Cerebellar cortex (tissue), 1 donor: Measurements from ENCODE around the gene CMTM4.
A peak's percentile ranks its signal among the peaks of the same experiment; 100 is the strongest.

Experiments
- DNase-seq: peaks from one replicate; pipeline ENCODE4 v3.0.0-alpha.2; 2015; ENCODE audit warnings: low spot score

The CMTM4 gene

DNA sequence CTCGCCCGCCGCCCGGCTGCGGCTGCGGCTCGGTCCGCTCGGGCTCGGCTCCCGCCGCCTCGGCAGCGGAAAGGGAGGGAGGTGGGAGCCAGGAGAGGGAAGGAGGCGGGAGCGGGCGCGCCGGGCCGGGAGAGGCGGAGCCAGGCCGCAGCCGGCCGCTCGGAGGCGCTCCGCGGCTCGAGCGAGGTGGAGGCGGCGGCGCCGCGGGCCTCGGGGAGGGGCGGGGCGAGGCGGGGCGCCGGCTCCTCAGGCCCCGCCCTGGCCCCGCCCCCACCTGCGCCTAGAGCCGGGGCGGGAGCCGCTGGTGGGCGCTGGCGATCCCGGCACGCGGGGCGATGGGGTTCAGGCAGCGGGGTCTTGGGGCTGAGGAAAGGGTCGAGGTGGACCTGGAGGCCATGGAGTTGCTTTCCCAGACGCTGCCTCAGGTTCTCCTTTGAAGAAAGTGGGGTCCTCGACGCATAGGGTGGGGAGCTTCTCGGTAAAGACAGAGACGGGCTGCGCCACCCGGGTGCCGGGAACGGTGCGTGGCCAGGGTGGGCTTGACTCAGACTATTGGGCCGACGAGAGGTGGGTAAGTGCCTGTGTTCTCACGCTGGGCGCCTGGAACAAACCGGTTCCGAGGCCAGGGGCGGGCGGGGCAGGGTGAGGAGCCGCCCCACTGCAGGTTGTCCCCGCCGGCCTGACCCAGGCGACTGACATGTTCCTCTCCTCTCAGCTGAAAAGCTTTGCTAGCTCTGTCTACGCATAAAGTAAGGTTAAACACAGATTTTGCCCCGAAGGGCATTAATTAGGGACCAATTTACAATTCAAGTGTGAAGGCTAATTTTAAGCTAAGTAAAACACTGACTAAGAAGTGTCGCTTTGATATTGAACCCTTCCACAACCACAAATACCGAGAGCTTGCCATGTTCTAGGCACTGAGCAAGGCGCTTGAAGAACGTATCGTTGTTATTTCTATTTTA lies at the start of gene CMTM4:
Gene CMTM4 (minus strand): TSS at position 75 of the 962 bp plus-strand sequence. CDS start 218 bp downstream, outside the sequence.
- DNase-seq = peak; percentile 82

- DNase-seq = no peak
Observed at GRCh38 chr16:66746048-66746447, 49.5 kb upstream of the CMTM4 start.

DNA sequence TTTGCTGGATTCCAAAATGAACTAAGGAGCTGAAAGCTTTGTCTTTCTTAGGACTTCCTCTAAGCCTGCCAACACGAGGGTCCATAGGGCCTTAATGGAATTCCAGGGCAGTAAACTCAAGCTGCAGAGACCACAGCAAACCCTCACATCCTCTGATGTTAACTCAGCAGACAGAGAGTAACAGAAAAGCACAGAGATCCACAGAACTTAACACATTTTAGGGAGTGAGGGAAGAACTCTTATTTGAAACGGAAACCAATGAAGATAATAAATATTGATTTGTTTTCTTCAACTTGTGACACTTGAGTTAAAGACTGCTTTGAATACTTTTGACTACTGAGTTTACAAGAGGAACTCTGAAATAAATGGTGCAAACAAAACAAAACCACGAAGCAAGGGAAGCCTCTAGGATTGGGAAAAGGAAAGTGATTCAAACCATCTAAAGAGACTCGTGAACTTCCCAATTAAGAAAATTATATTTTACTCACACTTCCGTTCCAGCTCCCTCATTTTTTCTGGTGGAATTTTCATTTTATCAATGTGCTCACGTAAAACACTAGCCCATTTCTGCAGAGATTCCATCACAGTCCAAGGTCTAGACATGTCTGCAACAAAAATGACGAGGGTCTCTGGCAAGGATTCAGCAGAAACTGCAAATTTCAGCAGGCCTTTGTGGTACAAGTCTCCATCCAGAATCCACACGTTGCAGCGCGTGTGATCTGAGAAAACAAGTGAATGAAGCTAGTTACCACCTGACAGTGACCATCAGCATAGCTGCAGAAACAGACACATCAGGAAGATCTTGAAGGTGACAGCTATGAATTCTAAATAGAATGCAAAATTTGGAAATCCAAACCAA lies 45.6 kb upstream of the CMTM4 start:
- DNase-seq = peak; percentile 23

DNA sequence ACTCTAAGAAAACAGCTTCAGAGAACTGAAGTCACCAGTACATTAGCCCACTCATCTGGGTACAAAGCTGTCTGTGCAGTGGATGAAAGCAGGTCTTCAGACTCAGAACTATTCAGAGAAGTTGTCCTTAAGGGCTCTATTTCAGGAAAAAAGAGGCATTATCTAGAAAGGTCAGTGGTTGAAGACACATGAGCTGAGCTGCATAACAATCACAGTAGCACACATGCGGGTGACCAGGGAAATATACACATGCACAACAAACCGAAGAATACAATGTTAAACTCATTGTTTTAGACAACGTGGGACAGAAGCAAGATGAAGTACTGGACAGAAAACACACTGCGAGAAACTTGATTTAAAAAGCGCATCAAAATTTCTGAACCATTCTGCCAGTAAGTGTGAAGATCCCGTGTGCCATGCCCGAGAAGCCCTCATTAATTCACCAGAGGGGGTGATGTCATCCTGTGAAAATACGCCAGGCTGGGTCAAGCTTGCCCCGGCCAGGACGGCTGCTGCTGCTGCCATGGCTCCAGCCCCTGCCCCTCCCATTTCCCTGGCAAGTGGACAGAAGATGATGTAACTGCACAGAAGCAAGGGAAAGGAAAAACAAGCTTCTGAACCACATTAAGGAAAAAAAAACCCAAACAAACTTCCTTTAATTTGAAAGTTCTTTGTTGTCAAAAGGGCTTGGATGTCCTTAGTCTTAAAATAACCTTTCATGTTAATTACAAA lies 44.8 kb upstream of the CMTM4 start:
- DNase-seq = peak; percentile 97

DNA sequence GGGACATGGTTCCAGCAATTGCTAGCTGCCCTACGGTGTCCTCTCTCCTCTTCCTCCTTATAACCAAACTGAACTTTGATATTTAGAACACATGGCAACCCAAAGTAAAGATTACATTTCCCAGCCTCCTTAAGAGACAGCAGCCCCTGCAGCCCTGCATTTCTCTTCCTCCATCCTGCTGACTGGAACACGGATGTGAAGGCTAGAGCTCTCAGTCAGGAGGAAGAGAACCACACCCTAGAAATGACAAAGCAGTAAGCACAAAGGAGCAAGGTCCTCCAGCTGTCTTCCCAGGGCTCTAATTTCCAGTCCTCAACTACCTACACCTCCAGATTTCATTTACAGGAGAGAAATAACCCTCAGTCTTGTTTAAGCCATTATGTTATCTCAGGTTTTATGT lies 44.0 kb upstream of the CMTM4 start:
- DNase-seq = no peak

DNA sequence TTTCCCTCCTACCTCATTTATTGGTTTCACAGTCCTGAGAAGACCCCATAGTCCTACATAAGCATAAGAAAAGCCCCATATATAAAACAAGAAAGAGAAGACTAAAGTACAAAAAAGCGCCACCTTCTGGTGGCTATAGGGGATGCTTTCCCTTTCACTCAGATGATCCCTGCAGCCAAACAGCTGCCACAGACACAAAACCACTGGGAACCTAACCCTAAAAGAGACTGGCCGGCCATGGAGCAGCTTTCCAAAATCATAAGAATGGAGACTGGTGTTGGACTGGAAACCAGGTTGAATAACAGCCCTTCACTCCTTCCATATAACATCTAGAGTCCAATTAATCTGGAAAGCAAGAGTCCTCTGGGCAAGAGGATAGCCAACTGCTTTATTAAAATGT lies 43.5 kb upstream of the CMTM4 start:
- DNase-seq = peak; percentile 50

- no peak for DNase-seq
Observed at GRCh38 chr16:66735891-66736290, 39.3 kb upstream of the CMTM4 start.

DNA sequence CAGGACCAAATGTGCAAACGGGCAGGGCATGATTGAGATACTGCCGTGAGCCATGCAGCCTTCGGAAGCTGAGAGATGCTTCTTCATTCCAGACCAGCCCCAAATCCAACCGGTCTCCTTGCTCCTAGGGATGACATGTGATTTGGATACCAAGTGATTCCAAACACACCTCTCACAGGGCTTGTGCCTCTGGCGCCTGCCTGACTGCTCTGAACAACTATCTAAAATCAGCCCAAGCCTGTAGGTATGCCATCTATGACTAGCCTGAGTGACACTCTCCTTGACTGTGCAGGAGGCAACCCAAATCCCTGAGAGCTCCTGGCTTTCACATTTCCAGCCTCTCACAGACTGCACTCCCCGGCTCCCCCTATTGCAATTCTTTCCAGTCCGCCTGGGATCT lies 34.6 kb upstream of the CMTM4 start:
- DNase-seq = no peak

DNA sequence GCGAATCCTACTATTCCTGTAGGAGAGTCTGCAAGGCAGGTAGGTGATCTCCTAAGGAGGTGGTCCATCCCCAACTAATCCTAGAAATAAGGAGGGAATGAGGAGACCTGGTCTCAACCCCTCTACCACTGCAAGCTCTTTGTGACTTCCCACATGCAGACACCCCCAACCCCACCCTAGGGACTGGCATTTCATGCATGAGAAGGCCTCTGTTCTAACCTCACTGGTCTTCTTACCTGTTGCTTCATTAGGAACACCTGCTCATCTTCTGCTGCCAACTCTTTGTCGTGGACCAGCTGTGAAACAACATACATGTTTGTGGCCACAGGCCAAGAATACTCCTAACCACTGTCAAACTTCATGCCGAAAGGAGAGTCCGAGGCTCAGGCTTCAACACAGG lies 32.3 kb upstream of the CMTM4 start:
- DNase-seq = no peak

DNA sequence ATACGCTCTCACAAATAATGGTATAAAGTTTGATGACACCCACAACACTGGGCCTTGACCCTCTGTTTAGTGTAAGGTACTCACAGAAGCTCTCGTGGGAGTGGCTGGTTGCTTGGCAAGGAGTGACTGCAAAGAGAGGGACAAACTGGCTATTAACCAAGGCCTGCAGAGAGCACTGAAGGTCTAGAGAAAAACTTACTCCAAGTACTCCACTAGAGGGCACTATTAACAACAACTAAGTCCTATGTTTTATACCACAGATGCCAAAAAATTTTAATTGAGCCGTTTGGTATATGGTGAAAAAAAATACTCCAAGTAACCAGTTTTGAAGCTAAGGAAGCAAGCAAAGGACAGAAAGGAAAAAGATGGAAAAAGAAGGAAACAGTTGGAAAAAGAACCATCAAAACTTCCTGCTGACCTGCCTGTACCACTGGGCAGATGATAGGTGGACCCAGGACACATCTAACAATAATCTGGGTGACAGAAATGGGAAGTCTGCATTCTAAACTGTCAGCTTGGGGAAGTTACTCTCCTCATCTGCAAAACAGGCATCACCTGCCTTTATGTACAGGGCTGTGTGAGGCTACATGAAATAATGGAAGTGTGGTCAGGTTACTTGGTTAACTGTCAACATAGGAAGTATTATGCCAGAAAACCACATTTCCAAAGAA lies 31.7 kb upstream of the CMTM4 start:
- DNase-seq = peak; percentile 91

DNA sequence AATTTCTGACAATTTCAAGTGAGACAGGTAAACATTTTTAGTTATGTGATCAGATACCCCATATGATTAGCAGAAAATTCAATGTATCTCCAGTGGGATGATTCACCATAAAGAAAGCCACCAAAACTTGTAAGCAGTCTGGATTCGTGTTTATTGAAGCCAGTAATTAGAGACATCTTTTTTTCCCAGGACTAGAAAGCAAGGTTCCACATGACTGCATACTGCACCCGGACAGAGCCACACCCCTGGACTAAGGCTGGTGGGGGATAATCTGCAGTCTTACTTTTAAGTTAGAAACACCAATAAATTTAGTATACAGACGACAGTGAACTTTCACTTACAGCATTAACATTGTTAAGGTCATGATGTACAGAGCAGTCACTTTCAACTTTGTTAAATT lies 24.2 kb upstream of the CMTM4 start:
- DNase-seq = no peak

GRCh38 chr16:66719246-66719645 lies 22.7 kb upstream of the CMTM4 start:
- DNase-seq = no peak

- DNase-seq = no peak
Observed at GRCh38 chr16:66717776-66718175, 21.2 kb upstream of the CMTM4 start.

DNA sequence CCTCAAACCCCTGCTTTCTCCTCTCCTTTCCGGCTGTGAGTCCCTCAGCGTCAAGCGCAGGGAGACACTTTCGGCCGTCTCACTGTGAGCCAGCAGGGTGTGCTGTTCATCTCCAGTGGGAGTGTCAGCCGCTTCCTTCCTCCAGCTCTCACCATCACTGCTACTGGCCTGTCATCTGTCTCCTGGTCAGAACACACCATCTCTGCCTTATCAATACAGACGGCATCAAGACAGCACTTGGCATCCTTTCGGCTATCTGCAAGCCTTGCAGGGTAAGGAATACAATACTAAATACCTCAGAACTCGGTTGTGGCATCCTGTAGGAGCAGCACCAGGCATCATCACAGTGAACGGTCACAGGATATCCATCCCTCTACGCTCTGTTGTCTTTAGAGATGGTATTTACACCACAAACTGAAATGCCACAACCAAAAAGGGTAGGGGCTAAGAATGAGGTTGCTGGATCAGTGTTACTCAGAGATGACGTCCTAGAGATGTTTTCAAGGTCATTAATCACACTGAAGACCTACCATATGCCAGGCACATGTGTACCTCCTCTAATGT lies 20.7 kb upstream of the CMTM4 start:
- no peak for DNase-seq

DNA sequence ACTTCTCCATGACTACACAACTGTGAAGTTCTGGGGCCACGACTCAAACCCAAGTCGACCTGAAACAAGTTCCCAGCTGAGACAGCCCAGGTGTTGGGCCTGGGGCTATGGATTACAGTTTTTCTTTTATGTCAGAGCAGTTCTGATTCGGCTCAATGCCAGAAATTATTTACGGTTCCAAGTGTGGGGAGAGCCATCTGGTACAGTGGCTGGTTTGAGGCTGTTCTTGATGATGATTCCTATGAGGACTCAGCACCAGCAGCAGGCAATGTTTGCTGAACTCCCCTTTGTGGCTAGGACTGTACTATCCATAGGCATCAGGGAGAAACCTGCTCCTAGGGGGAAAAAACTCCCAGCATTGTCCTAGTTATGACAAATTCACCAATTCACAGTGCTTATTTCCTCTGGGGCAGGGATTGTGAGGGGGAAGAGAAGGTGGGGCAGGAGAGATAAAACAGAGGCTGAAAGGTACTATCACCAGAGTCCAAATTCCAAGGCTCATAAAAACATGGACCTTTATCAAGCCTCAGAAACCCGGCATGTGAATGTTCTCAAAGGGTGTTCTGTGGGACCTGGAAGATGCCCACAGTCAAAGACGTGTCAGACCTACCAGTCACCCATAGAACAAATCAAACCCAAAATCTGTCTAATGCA lies 18.2 kb upstream of the CMTM4 start:
- no peak for DNase-seq

DNA sequence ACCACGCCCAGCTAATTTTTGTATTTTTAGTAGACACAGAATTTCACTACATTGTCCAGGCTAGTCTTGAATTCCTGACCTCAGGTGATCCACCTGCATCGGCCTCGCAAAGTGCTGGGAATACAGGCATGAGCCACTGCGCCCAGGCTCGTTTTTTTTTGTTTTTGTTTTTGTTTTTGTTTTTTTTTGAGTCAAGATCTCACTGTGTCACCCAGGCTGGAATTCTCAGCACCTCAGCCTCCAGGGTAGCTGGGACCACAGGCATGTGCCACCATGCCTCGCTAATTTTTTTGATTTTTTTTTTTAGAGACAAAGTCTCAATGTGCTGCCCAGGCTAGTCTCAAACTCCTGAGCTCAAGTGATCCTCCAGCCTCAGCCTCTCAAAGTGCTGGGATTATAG lies 17.5 kb upstream of the CMTM4 start:
- DNase-seq = no peak

DNA sequence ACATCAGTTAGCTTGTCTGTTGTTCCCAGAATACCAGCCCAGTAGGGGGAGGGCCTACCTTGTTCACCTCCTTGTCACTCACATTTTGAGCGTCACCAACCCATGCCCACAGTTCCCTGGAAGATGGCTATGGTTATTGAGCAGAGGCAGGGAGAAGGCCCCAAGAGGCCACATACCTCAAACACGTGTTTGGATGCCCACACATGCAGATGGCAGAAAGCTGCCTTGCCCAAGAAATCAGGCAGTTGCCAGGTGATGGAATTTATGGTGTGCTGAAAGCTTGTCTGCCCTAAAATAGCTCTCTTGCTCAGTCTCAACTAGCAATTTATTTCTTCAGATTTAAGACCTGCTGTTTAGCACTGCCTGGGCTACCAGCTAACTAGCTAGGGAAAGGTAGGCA lies 16.5 kb upstream of the CMTM4 start:
- DNase-seq = no peak

DNA sequence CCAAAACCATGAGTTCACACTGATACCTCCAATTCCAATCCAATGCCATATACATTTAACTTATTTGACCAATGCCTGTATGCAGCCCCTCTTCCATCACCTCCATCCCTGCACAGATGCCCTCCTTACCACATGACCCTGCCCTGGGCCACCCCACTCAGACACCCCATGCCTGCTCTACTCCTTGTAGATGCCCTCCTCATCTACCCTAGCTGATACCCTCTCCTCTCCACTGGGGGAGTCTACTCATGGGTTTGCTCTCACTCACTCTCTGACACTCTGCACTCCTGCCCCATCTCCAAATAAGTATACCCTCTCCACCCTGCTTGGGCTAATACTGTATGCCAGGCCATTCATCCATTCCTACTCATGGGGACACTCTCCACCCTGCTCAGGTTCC lies 16.0 kb upstream of the CMTM4 start:
- DNase-seq = no peak

GRCh38 chr16:66711581-66711980 lies 15.0 kb upstream of the CMTM4 start:
- no peak for DNase-seq

- no peak for DNase-seq
Observed at GRCh38 chr16:66706506-66706880, 9.9 kb upstream of the CMTM4 start.
